IMR-90 (cell line): ENCODE data around the gene PIK3CB. TPM values are rescaled to one million over a fixed set of nuclear protein-coding genes. Genes with fewer than 3 reads are reported as not detected.

Source experiments
- ATAC-seq: fragments of 200-7000 bp; cut with Tn5 transposase; 2 replicates; pipeline ENCODE4 v1.9.1; 2020; ENCODE audit warnings: low read depth, mild to moderate bottlenecking, moderate library complexity
- BruUV-seq: library from RNA; stranded (reverse); fragments of 400-500 nt; replicated peaks from 2 replicates; lab custom pipeline; 2021; lab: Mats Ljungman, UMichigan
- CTCF ChIA-PET: fragments of 300-600 bp; formaldehyde crosslinking; extraction: SDS; loops from one replicate; lab custom pipeline; 2021; ENCODE audit warnings: antibody characterized with exemption; lab: Yijun Ruan, JAX
- POLR2A ChIA-PET: fragments of 300-600 bp; sonication (Branson Sonifier 250); formaldehyde crosslinking; loops from one replicate; lab custom pipeline; 2022; ENCODE audit warnings: antibody characterized with exemption; ENCODE audit not compliant: unreplicated experiment; lab: Charles Lee
- DNase-seq: peaks from one replicate; pipeline ENCODE4 v3.0.0; 2013
- H2AFZ ChIP-seq: replicated peaks from 2 replicates; pipeline ENCODE3; 2013; ENCODE audit warnings: low read length, mild to moderate bottlenecking; ENCODE audit not compliant: poor library complexity
- H2AK5ac ChIP-seq: 2 replicates; pipeline ENCODE4 v1.6.1; 2013; ENCODE audit warnings: low read depth, low read length, inconsistent platforms
- H2AK9ac ChIP-seq: replicated peaks from 2 replicates; pipeline ENCODE3; 2013; ENCODE audit warnings: mild to moderate bottlenecking, low read depth, low read length, moderate library complexity; ENCODE audit not compliant: poor library complexity
- H2BK120ac ChIP-seq: 2 replicates; pipeline ENCODE4 v1.6.1; 2013; ENCODE audit warnings: low read depth, low read length, inconsistent platforms
- H2BK15ac ChIP-seq: 3 replicates; pipeline ENCODE4 v1.6.1; 2013; ENCODE audit warnings: low read depth, low read length, inconsistent platforms
- H2BK20ac ChIP-seq: 2 replicates; pipeline ENCODE4 v1.6.1; 2013; ENCODE audit warnings: low read depth, mild to moderate bottlenecking, inconsistent platforms, low read length, moderate library complexity
- H2BK5ac ChIP-seq: 2 replicates; pipeline ENCODE4 v1.6.1; 2013; ENCODE audit warnings: mild to moderate bottlenecking, low read depth, low read length, inconsistent platforms; ENCODE audit not compliant: poor library complexity, severe bottlenecking
- H3K14ac ChIP-seq: replicated peaks from 2 replicates; pipeline ENCODE4 v1.6.1; 2013; ENCODE audit warnings: low read depth, low read length, inconsistent platforms
- H3K18ac ChIP-seq: 2 replicates; pipeline ENCODE4 v1.6.1; 2013; ENCODE audit warnings: low read depth, low read length, control low read depth
- H3K23ac ChIP-seq: 2 replicates; pipeline ENCODE4 v1.6.1; 2013; ENCODE audit warnings: low read depth, low read length, inconsistent platforms
- H3K27ac ChIP-seq: 2 replicates; pipeline ENCODE4 v1.5.1; 2013; ENCODE audit warnings: mild to moderate bottlenecking, control low read depth, low read length; ENCODE audit not compliant: insufficient read depth
- H3K27me3 ChIP-seq: 2 replicates; pipeline ENCODE4 v1.6.1; 2013; ENCODE audit warnings: low read length; ENCODE audit not compliant: control insufficient read depth, insufficient read depth
- H3K36me3 ChIP-seq: 2 replicates; pipeline ENCODE4 v1.6.1; 2013; ENCODE audit warnings: low read length, mixed read lengths; ENCODE audit not compliant: control insufficient read depth, insufficient read depth
- H3K4ac ChIP-seq: 2 replicates; pipeline ENCODE4 v1.6.1; 2013; ENCODE audit warnings: low read depth, low read length, inconsistent platforms
- H3K4me1 ChIP-seq: 2 replicates; pipeline ENCODE4 v1.6.1; 2013; ENCODE audit warnings: low read length, mixed read lengths; ENCODE audit not compliant: control insufficient read depth, insufficient read depth
- H3K4me2 ChIP-seq: 2 replicates; pipeline ENCODE4 v1.6.1; 2013; ENCODE audit warnings: low read depth, mild to moderate bottlenecking, control low read depth, low read length, moderate library complexity
- H3K4me3 ChIP-seq: 2 replicates; pipeline ENCODE4 v1.5.1; 2013; ENCODE audit warnings: low read depth, mild to moderate bottlenecking, control low read depth, low read length, moderate library complexity; ENCODE audit not compliant: insufficient read depth
- H3K56ac ChIP-seq: 2 replicates; pipeline ENCODE4 v1.6.1; 2013; ENCODE audit warnings: low read length, inconsistent platforms; ENCODE audit not compliant: insufficient read depth; ENCODE audit errors: extremely low read depth
- H3K79me1 ChIP-seq, 2 experiments: 2 replicates each; pipeline ENCODE4 v1.6.1; 2013; ENCODE audit warnings: low read length in 2 of 2, inconsistent platforms in 1 of 2, low read depth in 1 of 2
- H3K9ac ChIP-seq: 2 replicates; pipeline ENCODE4 v1.6.1; 2013; ENCODE audit warnings: low read depth, low read length, control low read depth
- H3K9me1 ChIP-seq: 2 replicates; pipeline ENCODE4 v1.6.1; 2013; ENCODE audit warnings: low read length, inconsistent platforms; ENCODE audit not compliant: insufficient read depth
- H3K9me3 ChIP-seq: 2 replicates; pipeline ENCODE4 v1.6.1; 2013; ENCODE audit warnings: low read length; ENCODE audit not compliant: control insufficient read depth, insufficient read depth
- H4K20me1 ChIP-seq: 2 replicates; pipeline ENCODE4 v1.6.1; 2013; ENCODE audit warnings: low read length, inconsistent platforms; ENCODE audit not compliant: insufficient read depth
- H4K5ac ChIP-seq: 2 replicates; pipeline ENCODE4 v1.6.1; 2013; ENCODE audit warnings: mild to moderate bottlenecking, low read depth, low read length, control low read depth
- H4K8ac ChIP-seq, 2 experiments: 2 replicates each; pipeline ENCODE4 v1.6.1; 2013; ENCODE audit warnings: low read depth in 2 of 2, low read length in 2 of 2, control low read depth in 1 of 2, inconsistent platforms in 1 of 2
- H4K91ac ChIP-seq: 2 replicates; pipeline ENCODE4 v1.6.1; 2013; ENCODE audit warnings: low read depth, low read length, inconsistent platforms; ENCODE audit not compliant: insufficient read depth
- BHLHE40 ChIP-seq: fragments of 150-350 bp; IDR thresholded peaks from 2 replicates; pipeline ENCODE4 v1.6.1; 2016; ENCODE audit warnings: mild to moderate bottlenecking, low read depth, low read length
- CEBPB ChIP-seq: IDR thresholded peaks from 2 replicates; pipeline ENCODE4 v1.6.1; 2012; ENCODE audit warnings: low read depth, low read length, improper control_type of control experiment
- CHD1 ChIP-seq: IDR thresholded peaks from 2 replicates; pipeline ENCODE4 v1.6.1; 2012; ENCODE audit warnings: low read depth, low read length, improper control_type of control experiment
- CTCF ChIP-seq: conservative IDR thresholded peaks from 2 replicates; pipeline ENCODE4 v1.5.1; 2012; ENCODE audit warnings: mild to moderate bottlenecking, low read depth, low read length, improper control_type of control experiment
- FOS ChIP-seq: fragments of 150-350 bp; IDR thresholded peaks from 2 replicates; pipeline ENCODE4 v1.6.1; 2016; ENCODE audit warnings: low read depth, low read length
- MAFK ChIP-seq: IDR thresholded peaks from 2 replicates; pipeline ENCODE4 v1.6.1; 2012; ENCODE audit warnings: low read depth, low read length, improper control_type of control experiment
- MAZ ChIP-seq: IDR thresholded peaks from 2 replicates; pipeline ENCODE4 v1.6.1; 2012; ENCODE audit warnings: low read depth, mild to moderate bottlenecking, low read length, improper control_type of control experiment, moderate library complexity, borderline replicate concordance
- MXI1 ChIP-seq: IDR thresholded peaks from 2 replicates; pipeline ENCODE4 v1.6.1; 2012; ENCODE audit warnings: low read depth, mild to moderate bottlenecking, low read length, moderate library complexity, borderline replicate concordance
- NFE2L2 ChIP-seq: fragments of 150-350 bp; IDR thresholded peaks from 2 replicates; pipeline ENCODE4 v1.6.1; 2016; ENCODE audit warnings: low read depth, mild to moderate bottlenecking, low read length
- POLR2A ChIP-seq: IDR thresholded peaks from 2 replicates; pipeline ENCODE4 v1.6.1; 2012; ENCODE audit warnings: mild to moderate bottlenecking, low read depth, low read length
- RAD21 ChIP-seq: IDR thresholded peaks from 2 replicates; pipeline ENCODE4 v1.6.1; 2012; ENCODE audit warnings: low read length, improper control_type of control experiment
- RFX5 ChIP-seq: IDR thresholded peaks from 2 replicates; pipeline ENCODE4 v1.8.0; 2012; ENCODE audit warnings: low read depth, mild to moderate bottlenecking, low read length, moderate library complexity
- SMC3 ChIP-seq: fragments of 150-350 bp; IDR thresholded peaks from 2 replicates; pipeline ENCODE4 v1.6.1; 2016; ENCODE audit warnings: low read depth, mild to moderate bottlenecking, antibody characterized with exemption, low read length, moderate library complexity
- WGBS, 2 experiments: methylation state at CpG; one replicate each; pipeline versions ENCODE4 v1.1.5 to v1.1.7; 2013; ENCODE audit warnings: missing lambda C conversion rate in 2 of 2; ENCODE audit not compliant: insufficient read length in 1 of 2; ENCODE audit errors: extremely low coverage in 2 of 2; 5-methylcytosine and 5-hydroxymethylcytosine counted together
- dilution Hi-C: fragments of 300-500 bp; cut with HindIII; formaldehyde crosslinking; loops from one replicate; pipeline ENCODE4 v1.14.3; 2018; ENCODE audit warnings: low sequenced_read_pairs; ENCODE audit not compliant: unreplicated experiment
- in situ Hi-C: fragments of 300-500 bp; cut with MboI; formaldehyde crosslinking; loops from 3 replicates; pipeline ENCODE4 v1.14.3; 2019; ENCODE audit warnings: low sequenced_read_pairs, inconsistent platforms, mixed read lengths
- intact Hi-C: fragments of 100-400 bp; cut with micrococcal nuclease; formaldehyde crosslinking; loops from 2 replicates; pipeline ENCODE4 v1.10.0; 2022
- polyA plus RNA-seq, 3 experiments: library from polyadenylated mRNA; depleted of rRNA; stranded (reverse); fragments of >200 nt; gene quantifications; 2 replicates each; pipeline ENCODE4 v1.2.3, GENCODE V29; 2012; ENCODE audit warnings: low replicate concordance in 1 of 3
- total RNA-seq: library from RNA; depleted of rRNA; stranded (reverse); fragments of >200 nt; gene quantifications from 2 replicates; pipeline ENCODE4 v1.2.3, GENCODE V29; 2012

PIK3CB gene
- total and polyA plus RNA-seq, 2 of the 4 experiments (the other 2 are of a cell fraction) = 6.3 to 6.8 TPM

GRCh38 chr3:138809500-138810256 lies 25.1 kb downstream of the PIK3CB start:
- Histone ChIP-seq H3K14ac (no peak overlapping the region), H3K36me3 (no peaks in the 10 kb centered on the region), H3K9me1 (no peaks in the 10 kb centered on the region), H4K91ac (no peak overlapping the region), H3K56ac (no peak overlapping the region), H4K5ac (no peak overlapping the region), H2AK9ac (no peak overlapping the region), H2AFZ (no peak overlapping the region), H4K20me1 (no peaks in the 10 kb centered on the region), H3K79me1 (peaks cover 14 to 23% of the 10 kb centered on the region in 2 experiments), H2BK5ac (no peak overlapping the region), H3K4me2 (no peak overlapping the region), H2AK5ac (no peak overlapping the region), H3K23ac (no peak overlapping the region), H2BK120ac (no peak overlapping the region), H4K8ac (no peak overlapping the region), H2BK15ac (no peak overlapping the region), H3K18ac (no peak overlapping the region), H3K4me1 (no peaks in the 10 kb centered on the region), H3K4ac (no peak overlapping the region), H3K9me3 (no peaks in the 10 kb centered on the region), H3K4me3 (no peak overlapping the region), H2BK20ac (no peak overlapping the region), H3K27ac (no peak overlapping the region), H3K9ac (no peak overlapping the region), H3K27me3 (no peaks in the 10 kb centered on the region)
- in situ Hi-C loops (no loop called here), intact Hi-C loops (no loop called here), dilution Hi-C loops (no loop called here)
- WGBS, 2 experiments = no CpG with 5 or more reads among the region's 6 CpGs
- no peak for TF ChIP-seq NFE2L2
- no peak for TF ChIP-seq CHD1
- no peak for TF ChIP-seq POLR2A
- TF ChIP-seq FOS = no peak
- no peak for TF ChIP-seq BHLHE40
- TF ChIP-seq SMC3 = no peak
- TF ChIP-seq MAZ = no peak
- TF ChIP-seq CTCF = no peak
- no peak for TF ChIP-seq RFX5
- TF ChIP-seq RAD21 = no peak
- no peak for TF ChIP-seq CEBPB
- TF ChIP-seq MXI1 = no peak
- TF ChIP-seq MAFK = no peak
- BruUV-seq = no TSS peak
- CTCF ChIA-PET = interaction anchor here (0.5 kb wide), 1 partner anchor 43 kb away, joined by 3 read pairs; no protein-coding TSS in a partner anchor
- ATAC-seq (no peak), DNase-seq (no peak)
- POLR2A ChIA-PET = no interaction called here
